ENCODE data around the gene METTL4. TPM values are rescaled to one million over a fixed set of nuclear protein-coding genes. Genes with fewer than 3 reads are reported as not detected.

Gene METTL4
- total RNA-seq, 1 donor from 2014 or later: 9.8 TPM

DNA sequence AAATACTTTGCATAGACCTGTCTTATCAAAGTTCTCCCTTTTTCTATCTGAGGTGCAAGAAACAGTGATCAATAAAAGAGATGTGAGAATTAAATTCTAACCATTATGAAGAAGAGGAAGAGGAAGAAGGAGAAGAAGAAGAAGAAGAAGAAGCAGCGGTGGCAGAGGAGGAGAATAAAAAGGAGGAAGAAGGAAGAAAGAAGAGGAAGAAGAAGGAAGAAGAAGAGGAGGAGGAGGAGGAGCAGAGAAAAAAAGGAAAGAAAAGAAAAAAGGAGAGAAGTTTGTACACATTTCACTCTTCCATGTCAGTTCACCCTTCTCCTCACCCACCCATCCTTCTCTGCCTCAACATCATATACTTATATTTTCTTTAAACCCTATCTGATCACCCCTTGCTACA, 68.4 kb downstream of the METTL4 start:
- Mint-ChIP-seq H3K4me1 (ENCODE audit: unreplicated experiment) (no peaks in the 10 kb centered on the region), H3K27ac (no peak overlapping the region), H3K36me3 (no peaks in the 10 kb centered on the region), H3K9me3 (no peaks in the 10 kb centered on the region), H3K27me3 (no peaks in the 10 kb centered on the region), H3K4me3 (no peak overlapping the region)
- TF ChIP-seq, protein P1, sequence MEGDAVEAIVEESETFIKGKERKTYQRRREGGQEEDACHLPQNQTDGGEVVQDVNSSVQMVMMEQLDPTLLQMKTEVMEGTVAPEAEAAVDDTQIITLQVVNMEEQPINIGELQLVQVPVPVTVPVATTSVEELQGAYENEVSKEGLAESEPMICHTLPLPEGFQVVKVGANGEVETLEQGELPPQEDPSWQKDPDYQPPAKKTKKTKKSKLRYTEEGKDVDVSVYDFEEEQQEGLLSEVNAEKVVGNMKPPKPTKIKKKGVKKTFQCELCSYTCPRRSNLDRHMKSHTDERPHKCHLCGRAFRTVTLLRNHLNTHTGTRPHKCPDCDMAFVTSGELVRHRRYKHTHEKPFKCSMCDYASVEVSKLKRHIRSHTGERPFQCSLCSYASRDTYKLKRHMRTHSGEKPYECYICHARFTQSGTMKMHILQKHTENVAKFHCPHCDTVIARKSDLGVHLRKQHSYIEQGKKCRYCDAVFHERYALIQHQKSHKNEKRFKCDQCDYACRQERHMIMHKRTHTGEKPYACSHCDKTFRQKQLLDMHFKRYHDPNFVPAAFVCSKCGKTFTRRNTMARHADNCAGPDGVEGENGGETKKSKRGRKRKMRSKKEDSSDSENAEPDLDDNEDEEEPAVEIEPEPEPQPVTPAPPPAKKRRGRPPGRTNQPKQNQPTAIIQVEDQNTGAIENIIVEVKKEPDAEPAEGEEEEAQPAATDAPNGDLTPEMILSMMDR (conservative IDR thresholded peaks at IDR 0.05): no peak
- DNase-seq (ENCODE audit: extremely low spot score, unreplicated experiment): no peak

- H3K4me1 Mint-ChIP-seq (ENCODE audit: unreplicated experiment): no peaks in the 10 kb centered on the region
- no peak overlapping the region for H3K4me3 Mint-ChIP-seq
- TF ChIP-seq, protein P1 (conservative IDR thresholded peaks at IDR 0.05): no peak
- no peaks in the 10 kb centered on the region for H3K9me3 Mint-ChIP-seq
- no peaks in the 10 kb centered on the region for H3K36me3 Mint-ChIP-seq
- no peaks in the 10 kb centered on the region for H3K27me3 Mint-ChIP-seq
- H3K27ac Mint-ChIP-seq: no peak overlapping the region
- DNase-seq (ENCODE audit: extremely low spot score, unreplicated experiment): no peak
These were observed 68.9 kb downstream of the METTL4 start for GRCh38 chr18:2502394-2502793.

DNA sequence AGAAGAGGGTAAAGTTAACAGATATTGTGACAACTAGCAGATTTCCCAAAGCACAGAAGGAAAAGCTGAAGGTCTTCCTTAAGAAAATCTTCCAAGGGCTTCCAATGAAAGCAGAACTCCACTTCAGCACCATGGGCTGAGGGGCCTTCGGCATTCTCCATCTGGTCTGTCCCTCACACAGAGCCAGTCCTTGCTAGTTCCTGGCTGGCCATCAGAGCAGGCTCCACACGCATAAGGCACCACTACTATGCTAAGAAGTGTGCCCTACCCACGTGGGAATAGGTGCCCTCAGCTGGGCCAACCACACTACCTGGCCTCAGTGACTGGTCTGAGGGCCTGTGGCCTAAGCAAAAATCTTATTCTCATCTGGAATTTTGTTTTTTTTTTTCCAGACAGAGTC, 73.5 kb downstream of the METTL4 start:
- no peak overlapping the region for H3K4me3 Mint-ChIP-seq
- H3K4me1 Mint-ChIP-seq (ENCODE audit: unreplicated experiment): no peaks in the 10 kb centered on the region
- TF ChIP-seq, protein P1 (conservative IDR thresholded peaks at IDR 0.05): no peak
- DNase-seq (ENCODE audit: extremely low spot score, unreplicated experiment): no peak
- H3K27ac Mint-ChIP-seq: no peak overlapping the region
- no peaks in the 10 kb centered on the region for H3K9me3 Mint-ChIP-seq
- H3K27me3 Mint-ChIP-seq: no peaks in the 10 kb centered on the region
- H3K36me3 Mint-ChIP-seq: no peaks in the 10 kb centered on the region

DNA sequence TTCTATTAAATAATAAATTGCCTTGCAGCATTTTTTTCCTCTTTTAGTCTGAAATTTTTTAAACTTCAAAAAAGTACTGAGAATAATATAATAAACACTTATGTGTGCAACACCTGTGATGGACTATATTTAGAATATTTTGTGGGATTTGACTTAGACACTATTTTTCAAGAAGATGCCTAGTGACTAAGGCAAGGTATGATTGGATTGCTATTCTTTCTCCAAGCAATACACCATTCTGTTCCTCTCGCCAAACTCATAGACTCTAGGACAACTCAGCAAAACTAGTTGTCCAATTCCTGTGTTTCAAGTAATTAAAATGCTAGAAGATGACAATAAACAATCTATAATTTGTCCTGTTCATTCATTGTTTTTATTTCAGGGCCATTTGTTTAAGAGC, 75.9 kb downstream of the METTL4 start:
- Mint-ChIP-seq H3K4me3 (no peak overlapping the region), H3K4me1 (ENCODE audit: unreplicated experiment) (no peaks in the 10 kb centered on the region), H3K9me3 (no peaks in the 10 kb centered on the region), H3K27ac (no peak overlapping the region), H3K27me3 (no peaks in the 10 kb centered on the region), H3K36me3 (no peaks in the 10 kb centered on the region)
- TF ChIP-seq, protein P1 (conservative IDR thresholded peaks at IDR 0.05): no peak
- no peak for DNase-seq (ENCODE audit: extremely low spot score, unreplicated experiment)

DNA sequence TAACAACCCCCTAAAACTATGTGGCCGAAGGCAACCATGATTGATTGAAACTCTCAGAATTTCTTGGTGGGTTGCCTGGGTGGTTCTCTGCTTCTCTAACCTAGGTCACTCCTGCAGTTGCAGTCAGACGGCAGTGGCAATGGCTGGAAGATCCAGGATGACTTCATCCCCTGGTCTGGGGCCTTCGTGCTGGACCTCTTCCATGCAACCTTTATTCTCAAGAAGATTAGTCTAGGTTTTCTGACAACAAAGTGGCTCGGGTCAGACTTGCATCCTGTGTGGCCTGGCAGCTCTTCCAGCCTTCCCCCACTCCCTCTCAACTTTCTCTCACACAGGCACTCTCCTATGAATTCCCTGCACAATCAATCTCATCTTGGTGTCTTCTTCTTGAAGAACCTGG, 76.4 kb downstream of the METTL4 start:
- Mint-ChIP-seq H3K4me3 (no peak overlapping the region), H3K9me3 (no peaks in the 10 kb centered on the region), H3K27ac (no peak overlapping the region), H3K36me3 (no peaks in the 10 kb centered on the region), H3K27me3 (no peaks in the 10 kb centered on the region), H3K4me1 (ENCODE audit: unreplicated experiment) (no peaks in the 10 kb centered on the region)
- no peak for DNase-seq (ENCODE audit: extremely low spot score, unreplicated experiment)
- TF ChIP-seq, protein P1 (conservative IDR thresholded peaks at IDR 0.05): no peak

Other genes with a start within 250 kb of the METTL4 start
- gene NDC80, start 52 bp upstream of the METTL4 start, total RNA-seq (ENCODE audit: low replicate concordance): 9.1 and 34.3 TPM in 2 replicates
- gene SMCHD1, start 84.2 kb upstream of the METTL4 start, total RNA-seq (ENCODE audit: low replicate concordance): 40.1 and 56.5 TPM in 2 replicates

Measured in type B pancreatic cell (in vitro differentiated cells).